Vagina (tissue), 2 donors: ENCODE measurements around the gene TSPYL4. TPM values are rescaled to one million over a fixed set of nuclear protein-coding genes. Genes with fewer than 3 reads are reported as not detected.

Experiments used
- DNase-seq, 2 donors: peaks; one replicate each; pipeline ENCODE4 v3.0.0-alpha.2; 2017; ENCODE audit errors: extremely low spot score in 2 of 2
- H3K27ac ChIP-seq: fragments of 200-600 bp; sonication (generic); one replicate; pipeline ENCODE4 v1.5.1; 2019
- H3K27me3 ChIP-seq: fragments of 200-600 bp; sonication (generic); one replicate; pipeline ENCODE4 v1.5.1; 2019
- H3K36me3 ChIP-seq, 2 donors: fragments of 200-600 bp; sonication (generic); one replicate each; pipeline ENCODE4 v1.5.1; 2017 to 2019
- H3K4me1 ChIP-seq: fragments of 200-600 bp; sonication (generic); one replicate; pipeline ENCODE4 v1.5.1; 2019
- H3K4me3 ChIP-seq, 2 donors: fragments of 200-600 bp; sonication (generic); 1 replicate in 1 of 2; 2 replicates in 1 of 2; pipeline ENCODE4 v1.5.1; 2016 to 2019
- H3K9me3 ChIP-seq: fragments of 200-600 bp; sonication (generic); one replicate; pipeline ENCODE4 v1.5.1; 2019
- POLR2A ChIP-seq, 2 donors: fragments of 450-650 bp; IDR thresholded peaks; one replicate each; pipeline ENCODE4 v1.6.1; 2017; ENCODE audit warnings: antibody characterized with exemption in 2 of 2, mild to moderate bottlenecking in 2 of 2, moderate library complexity in 2 of 2
- POLR2AphosphoS5 ChIP-seq, 2 donors: sonication (generic); formaldehyde crosslinking; IDR thresholded peaks; one replicate each; pipeline ENCODE4 v1.9.0; 2017; ENCODE audit warnings: antibody characterized with exemption in 2 of 2, mild to moderate bottlenecking in 2 of 2, low read depth in 1 of 2; ENCODE audit not compliant: insufficient read depth in 1 of 2
- intact Hi-C: fragments of 100-400 bp; cut with DNase I; formaldehyde crosslinking; loops from one replicate; pipeline ENCODE4 v1.15.1; 2023
- total RNA-seq: library from RNA; depleted of rRNA; stranded (reverse); fragments of >200 nt; gene quantifications from one replicate; pipeline ENCODE4 v1.2.3, GENCODE V29; 2016
- TF ChIP-seq, protein P1 (sequence below), 3 experiments: fragments of 450-650 bp in 2 of 3; fragments of 200-600 bp in 1 of 3; sonication (generic) in 1 of 3; IDR thresholded peaks; one replicate each; pipeline ENCODE4 v1.5.1; 2017 to 2019; ENCODE audit warnings: antibody characterized with exemption in 3 of 3, mild to moderate bottlenecking in 2 of 3, moderate library complexity in 2 of 3

Gene TSPYL4
- total RNA-seq, 1 donor from 2014 or later, result 11.8 TPM

- peak overlapping the region; percentile 73 to 95 for H3K4me3 ChIP-seq
- intact Hi-C loops, result no loop called here
- no peaks in the 10 kb centered on the region for H3K36me3 ChIP-seq
- TF ChIP-seq POLR2A (IDR thresholded peaks at IDR 0.05) (no peak), POLR2AphosphoS5 (IDR thresholded peaks at IDR 0.05; ENCODE audit: insufficient read depth in 1 of 2, low read depth in 1 of 2) (no peak)
- TF ChIP-seq, protein P1, sequence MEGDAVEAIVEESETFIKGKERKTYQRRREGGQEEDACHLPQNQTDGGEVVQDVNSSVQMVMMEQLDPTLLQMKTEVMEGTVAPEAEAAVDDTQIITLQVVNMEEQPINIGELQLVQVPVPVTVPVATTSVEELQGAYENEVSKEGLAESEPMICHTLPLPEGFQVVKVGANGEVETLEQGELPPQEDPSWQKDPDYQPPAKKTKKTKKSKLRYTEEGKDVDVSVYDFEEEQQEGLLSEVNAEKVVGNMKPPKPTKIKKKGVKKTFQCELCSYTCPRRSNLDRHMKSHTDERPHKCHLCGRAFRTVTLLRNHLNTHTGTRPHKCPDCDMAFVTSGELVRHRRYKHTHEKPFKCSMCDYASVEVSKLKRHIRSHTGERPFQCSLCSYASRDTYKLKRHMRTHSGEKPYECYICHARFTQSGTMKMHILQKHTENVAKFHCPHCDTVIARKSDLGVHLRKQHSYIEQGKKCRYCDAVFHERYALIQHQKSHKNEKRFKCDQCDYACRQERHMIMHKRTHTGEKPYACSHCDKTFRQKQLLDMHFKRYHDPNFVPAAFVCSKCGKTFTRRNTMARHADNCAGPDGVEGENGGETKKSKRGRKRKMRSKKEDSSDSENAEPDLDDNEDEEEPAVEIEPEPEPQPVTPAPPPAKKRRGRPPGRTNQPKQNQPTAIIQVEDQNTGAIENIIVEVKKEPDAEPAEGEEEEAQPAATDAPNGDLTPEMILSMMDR (IDR thresholded peaks at IDR 0.05), result no peak
- peaks cover 47% of the 10 kb centered on the region for H3K4me1 ChIP-seq
- DNase-seq, result no peak
- no peaks in the 10 kb centered on the region for H3K27me3 ChIP-seq
- H3K9me3 ChIP-seq, result no peaks in the 10 kb centered on the region
- peak overlapping the region; percentile 99 for H3K27ac ChIP-seq
Observed at GRCh38 chr6:116280161-116280932, 26.5 kb upstream of the TSPYL4 start.

DNA sequence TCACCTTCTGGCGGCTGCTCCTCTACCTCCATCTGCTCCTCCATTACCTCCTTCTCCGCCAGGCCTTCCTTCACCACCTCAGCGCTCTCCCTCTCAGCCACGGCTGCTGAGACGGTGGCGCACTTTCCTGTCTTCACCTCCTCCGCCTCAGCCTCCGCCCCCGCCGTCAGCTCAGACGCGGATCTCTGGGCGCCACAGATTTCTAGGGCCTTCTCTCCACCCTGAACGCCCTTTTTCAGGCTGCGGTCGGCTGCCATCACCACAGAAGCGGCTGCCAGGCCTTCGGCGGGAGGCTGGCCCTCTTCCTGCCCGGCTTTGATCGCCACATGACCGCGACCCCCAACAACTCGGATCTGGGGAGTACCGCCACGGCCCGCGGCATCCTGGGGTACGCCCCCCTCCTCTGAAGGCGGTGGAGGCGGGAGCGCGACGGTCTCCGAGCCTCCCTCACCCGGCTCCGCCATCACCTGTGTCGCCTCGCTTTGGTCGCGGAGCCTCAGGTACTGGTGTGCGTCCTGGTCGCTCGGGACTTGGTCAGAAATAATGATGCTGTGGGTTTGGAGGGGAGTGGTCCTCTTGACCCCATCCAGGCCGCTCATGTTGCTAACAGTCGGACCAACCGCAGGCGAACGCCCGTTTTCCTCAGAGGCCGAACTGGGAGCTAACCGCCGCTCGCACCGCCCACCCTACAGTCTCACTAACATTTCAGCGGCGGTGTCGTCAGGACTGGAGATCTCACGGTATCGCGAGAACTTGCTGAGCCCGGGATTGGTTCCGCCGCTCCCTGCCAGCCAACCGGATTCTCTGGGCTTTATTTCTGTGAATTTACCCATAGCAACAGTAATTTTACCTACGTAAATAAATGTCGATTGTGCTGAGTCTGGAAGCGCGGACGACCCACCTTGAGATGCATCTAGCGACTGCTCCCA lies 25.6 kb upstream of the TSPYL4 start, which contains the start of gene TSPYL1:
TSS of gene TSPYL1 (minus strand) at position 699 of the 929 bp plus-strand sequence. CDS start at position 599, 100 bp downstream.
- Histone ChIP-seq H3K9me3 (no peaks in the 10 kb centered on the region), H3K36me3 (peaks cover 0 to 1% of the 10 kb centered on the region in 2 donors), H3K4me3 (peak within 1 kb of the TSS; percentile 73 to 95), H3K27me3 (no peaks in the 10 kb centered on the region), H3K4me1 (peaks cover 56% of the 10 kb centered on the region), H3K27ac (peak within 1 kb of the TSS; percentile 99)
- intact Hi-C loops, result no loop called here
- TF ChIP-seq POLR2A (IDR thresholded peaks at IDR 0.05) (peak in 1 of 2 donors; percentile 99), POLR2AphosphoS5 (IDR thresholded peaks at IDR 0.05; ENCODE audit: insufficient read depth in 1 of 2, low read depth in 1 of 2) (peak; percentile 91 to 100)
- TF ChIP-seq, protein P1 (IDR thresholded peaks at IDR 0.05), result no peak
- peak in 1 of 2 donors; percentile 97 for DNase-seq

- peak overlapping the region; percentile 73 to 95 for H3K4me3 ChIP-seq
- H3K36me3 ChIP-seq, result peaks cover 0 to 8% of the 10 kb centered on the region in 2 donors
- DNase-seq, result no peak
- H3K4me1 ChIP-seq, result peaks cover 62% of the 10 kb centered on the region
- intact Hi-C loops, result no loop called here
- H3K9me3 ChIP-seq, result no peaks in the 10 kb centered on the region
- H3K27me3 ChIP-seq, result no peaks in the 10 kb centered on the region
- peak overlapping the region; percentile 99 for H3K27ac ChIP-seq
- TF ChIP-seq, protein P1 (IDR thresholded peaks at IDR 0.05), result no peak
- no peak for TF ChIP-seq POLR2AphosphoS5 (IDR thresholded peaks at IDR 0.05; ENCODE audit: insufficient read depth in 1 of 2, low read depth in 1 of 2)
- no peak for TF ChIP-seq POLR2A (IDR thresholded peaks at IDR 0.05)
Observed at GRCh38 chr6:116278854-116279231, 25.0 kb upstream of the TSPYL4 start.

- H3K27me3 ChIP-seq, result no peaks in the 10 kb centered on the region
- intact Hi-C loops, result no loop called here
- H3K36me3 ChIP-seq, result peaks cover 0 to 10% of the 10 kb centered on the region in 2 donors
- peaks cover 64% of the 10 kb centered on the region for H3K4me1 ChIP-seq
- no peak for DNase-seq
- TF ChIP-seq POLR2AphosphoS5 (IDR thresholded peaks at IDR 0.05; ENCODE audit: insufficient read depth in 1 of 2, low read depth in 1 of 2) (no peak), POLR2A (IDR thresholded peaks at IDR 0.05) (no peak)
- TF ChIP-seq, protein P1 (IDR thresholded peaks at IDR 0.05), result no peak
- H3K9me3 ChIP-seq, result no peaks in the 10 kb centered on the region
- peak overlapping the region; percentile 73 to 95 for H3K4me3 ChIP-seq
- peak overlapping the region; percentile 99 for H3K27ac ChIP-seq
Observed at GRCh38 chr6:116278481-116278829, 24.6 kb upstream of the TSPYL4 start.
